ENCODE data around the gene OR52M1. TPM values are rescaled to one million over a fixed set of nuclear protein-coding genes. Genes with fewer than 3 reads are reported as not detected.

Gene OR52M1
- total RNA-seq, 1 donor from 2014 or later: not detected

DNA sequence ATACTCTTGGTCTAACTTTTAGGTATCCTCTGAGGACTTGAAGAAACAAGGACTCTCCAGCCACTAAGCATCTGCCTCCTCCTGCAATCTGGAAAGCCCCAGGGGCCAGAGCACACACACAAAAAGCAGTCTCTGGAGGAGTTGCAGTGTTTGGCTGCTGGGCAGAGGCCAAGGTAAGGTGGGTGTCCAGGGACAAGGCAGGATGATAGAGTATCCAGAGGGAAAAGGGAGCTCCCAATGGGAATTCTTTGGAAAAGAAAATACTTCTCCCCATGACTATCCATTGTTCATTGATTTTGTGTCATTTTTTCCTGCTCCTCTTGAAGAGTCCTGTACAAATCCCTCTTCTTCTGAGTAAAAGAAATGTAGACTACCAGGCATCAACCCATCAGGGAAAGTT, 36.5 kb downstream of the OR52M1 start, which contains the start of gene OR52I2:
Gene OR52I2, plus strand, starts transcription at position 301 of the 400 bp plus-strand sequence.
- Mint-ChIP-seq H3K27me3 (ENCODE audit: low read depth) (peaks cover 38% of the 10 kb centered on the region), H3K9me3 (ENCODE audit: low read depth) (no peaks in the 10 kb centered on the region), H3K36me3 (ENCODE audit: low read depth) (peaks cover 2% of the 10 kb centered on the region), H3K27ac (ENCODE audit: unreplicated experiment) (no peak within 1 kb of the TSS), H3K4me3 (ENCODE audit: unreplicated experiment) (no peak within 1 kb of the TSS), H3K4me1 (ENCODE audit: low read depth) (no peaks in the 10 kb centered on the region)
- TF ChIP-seq, protein P1, sequence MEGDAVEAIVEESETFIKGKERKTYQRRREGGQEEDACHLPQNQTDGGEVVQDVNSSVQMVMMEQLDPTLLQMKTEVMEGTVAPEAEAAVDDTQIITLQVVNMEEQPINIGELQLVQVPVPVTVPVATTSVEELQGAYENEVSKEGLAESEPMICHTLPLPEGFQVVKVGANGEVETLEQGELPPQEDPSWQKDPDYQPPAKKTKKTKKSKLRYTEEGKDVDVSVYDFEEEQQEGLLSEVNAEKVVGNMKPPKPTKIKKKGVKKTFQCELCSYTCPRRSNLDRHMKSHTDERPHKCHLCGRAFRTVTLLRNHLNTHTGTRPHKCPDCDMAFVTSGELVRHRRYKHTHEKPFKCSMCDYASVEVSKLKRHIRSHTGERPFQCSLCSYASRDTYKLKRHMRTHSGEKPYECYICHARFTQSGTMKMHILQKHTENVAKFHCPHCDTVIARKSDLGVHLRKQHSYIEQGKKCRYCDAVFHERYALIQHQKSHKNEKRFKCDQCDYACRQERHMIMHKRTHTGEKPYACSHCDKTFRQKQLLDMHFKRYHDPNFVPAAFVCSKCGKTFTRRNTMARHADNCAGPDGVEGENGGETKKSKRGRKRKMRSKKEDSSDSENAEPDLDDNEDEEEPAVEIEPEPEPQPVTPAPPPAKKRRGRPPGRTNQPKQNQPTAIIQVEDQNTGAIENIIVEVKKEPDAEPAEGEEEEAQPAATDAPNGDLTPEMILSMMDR (IDR thresholded peaks at IDR 0.05): no peak
- DNase-seq (ENCODE audit: low spot score): no peak

DNA sequence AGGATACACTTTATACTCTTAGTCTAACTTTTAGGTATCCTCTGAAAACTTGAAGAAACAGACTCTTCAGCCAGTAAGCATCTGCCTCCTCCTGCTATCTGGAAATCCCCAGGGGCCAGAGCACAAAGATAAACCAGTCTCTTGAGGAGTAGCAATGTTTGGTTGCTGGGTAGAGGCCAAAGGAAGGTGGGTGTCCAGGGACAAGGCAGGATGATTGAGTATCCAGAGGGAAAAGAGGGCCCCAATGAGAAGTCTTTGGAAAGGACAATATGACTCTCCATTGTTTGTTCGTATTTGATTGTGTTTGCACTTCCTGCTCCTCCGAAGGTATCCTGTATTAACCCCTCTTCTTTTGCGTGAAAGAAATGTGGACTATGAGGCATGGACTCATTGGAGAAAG, 44.0 kb downstream of the OR52M1 start:
- no peak for DNase-seq (ENCODE audit: low spot score)
- Mint-ChIP-seq H3K27ac (ENCODE audit: unreplicated experiment) (no peak overlapping the region), H3K9me3 (ENCODE audit: low read depth) (no peaks in the 10 kb centered on the region), H3K36me3 (ENCODE audit: low read depth) (no peaks in the 10 kb centered on the region), H3K4me1 (ENCODE audit: low read depth) (no peaks in the 10 kb centered on the region), H3K27me3 (ENCODE audit: low read depth) (peaks cover 25% of the 10 kb centered on the region), H3K4me3 (ENCODE audit: unreplicated experiment) (no peak overlapping the region)
- TF ChIP-seq, protein P1 (IDR thresholded peaks at IDR 0.05): no peak

DNA sequence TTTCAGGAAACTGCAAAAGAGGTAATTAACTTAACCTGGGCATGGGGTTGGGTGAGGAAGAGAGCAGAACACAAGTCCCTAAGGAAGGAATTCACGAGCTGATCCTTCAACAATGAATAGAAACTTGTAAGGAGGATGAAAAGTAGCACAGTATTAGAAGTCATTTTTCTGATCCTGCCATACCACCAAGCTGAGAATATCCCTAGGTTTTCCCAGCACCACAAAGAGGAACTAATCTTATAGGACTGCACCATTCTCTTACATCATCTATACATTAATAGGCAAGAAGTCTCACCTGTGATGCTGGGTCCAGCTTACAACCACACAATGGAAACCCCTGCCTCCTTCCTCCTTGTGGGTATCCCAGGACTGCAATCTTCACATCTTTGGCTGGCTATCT, 48.7 kb downstream of the OR52M1 start, which contains the start of gene OR52I1:
Gene OR52I1, plus strand, starts transcription at position 301 of the 400 bp plus-strand sequence. Its CDS starts 0 bp downstream, at position 301.
- no peak for DNase-seq (ENCODE audit: low spot score)
- TF ChIP-seq, protein P1 (IDR thresholded peaks at IDR 0.05): no peak
- Mint-ChIP-seq H3K4me3 (ENCODE audit: unreplicated experiment) (no peak within 1 kb of the TSS), H3K36me3 (ENCODE audit: low read depth) (peaks cover 8% of the 10 kb centered on the region), H3K27ac (ENCODE audit: unreplicated experiment) (no peak within 1 kb of the TSS), H3K4me1 (ENCODE audit: low read depth) (no peaks in the 10 kb centered on the region), H3K9me3 (ENCODE audit: low read depth) (no peaks in the 10 kb centered on the region), H3K27me3 (ENCODE audit: low read depth) (peaks cover 6% of the 10 kb centered on the region)

Other genes starting within 250 kb of the OR52M1 start
- gene OR52B4, start 176.8 kb upstream of the OR52M1 start, total RNA-seq: not detected in 3 replicates
- gene TRIM21, start 151.5 kb upstream of the OR52M1 start, total RNA-seq: 10.3 to 14.0 TPM (median 12.3 TPM) in 3 replicates
- gene OR52K2, start 95.9 kb upstream of the OR52M1 start, total RNA-seq: not detected in 3 replicates
- gene OR52K1, start 62.5 kb upstream of the OR52M1 start, total RNA-seq: not detected in 3 replicates
- gene OR52I2, start 36.6 kb downstream of the OR52M1 start, total RNA-seq: not detected in 3 replicates
- not detected in 3 replicates for gene OR52I1, start 48.8 kb downstream of the OR52M1 start, total RNA-seq
- 9.7 to 13.5 TPM (median 10.3 TPM) in 3 replicates for gene TRIM68, start 63.0 kb downstream of the OR52M1 start, total RNA-seq
- gene OR51D1, start 92.3 kb downstream of the OR52M1 start, total RNA-seq: not detected in 3 replicates
- gene OR51E1, start 98.8 kb downstream of the OR52M1 start, total RNA-seq: 0.22 to 1.6 TPM (median 1.2 TPM) in 3 replicates
- 0.97 to 3.2 TPM (median 3.1 TPM) in 3 replicates for gene OR51E2, start 152.7 kb downstream of the OR52M1 start, total RNA-seq
- not detected in 3 replicates for gene MMP26, start 159.6 kb downstream of the OR52M1 start, total RNA-seq
- gene OR51F1, start 224.7 kb downstream of the OR52M1 start, total RNA-seq: not detected in 3 replicates